ENCODE results near the gene ANO9. TPM values are rescaled to one million over a fixed set of nuclear protein-coding genes. Genes with fewer than 3 reads are reported as not detected.

Gene ANO9
- total RNA-seq, 1 donor from 2014 or later, result 1.9 TPM

DNA sequence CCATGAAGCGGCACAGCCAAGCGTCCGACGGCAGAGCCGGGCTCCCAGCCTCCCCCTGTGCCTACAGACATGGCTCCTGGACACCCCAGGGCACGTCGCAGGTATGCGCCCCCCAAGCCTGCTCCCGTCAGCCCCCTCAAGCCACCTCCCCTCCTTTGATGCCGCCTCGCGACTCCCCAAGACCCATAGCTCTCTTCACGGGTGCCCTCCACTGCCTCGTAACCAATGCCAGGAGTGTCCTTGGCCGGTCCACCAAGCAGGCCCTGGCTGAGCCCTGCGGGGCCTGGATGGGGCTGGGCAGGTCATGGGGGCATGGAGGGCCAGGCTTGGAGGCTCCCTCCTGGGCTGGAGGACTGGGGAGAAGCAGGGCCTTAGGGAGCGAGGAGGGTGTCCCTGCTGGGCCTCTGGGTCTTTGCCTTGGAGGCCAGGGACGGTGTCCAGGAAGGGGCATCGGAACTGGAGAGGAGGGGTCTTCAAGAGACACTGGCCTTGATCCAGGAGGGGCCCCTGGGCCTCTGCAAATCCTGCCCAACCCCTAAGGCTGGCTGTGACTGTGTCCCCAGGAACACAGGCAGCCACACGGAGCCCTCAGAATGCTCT, 9.2 kb downstream of the ANO9 start:
- Histone ChIP-seq H4K20me1 (ENCODE audit: insufficient read depth, low read length) (no peaks in the 10 kb centered on the region), H3K9ac (ENCODE audit: low read length) (no peak overlapping the region), H3K36me3 (ENCODE audit: insufficient read depth, low read length) (no peaks in the 10 kb centered on the region), H3K79me2 (ENCODE audit: insufficient read depth, low read length) (no peaks in the 10 kb centered on the region), H3K4me3 (ENCODE audit: insufficient read depth, low read depth, low read length) (no peak overlapping the region), H3K9me3 (ENCODE audit: insufficient read depth, low read depth, low read length) (peaks cover 4% of the 10 kb centered on the region), H2AFZ (ENCODE audit: low read depth, low read length) (no peak overlapping the region), H3K27me3 (ENCODE audit: insufficient read depth, low read length) (no peaks in the 10 kb centered on the region), H3K4me2 (ENCODE audit: low read length) (no peak overlapping the region), H3K4me1 (ENCODE audit: insufficient read depth, low read length) (no peaks in the 10 kb centered on the region), H3K27ac (ENCODE audit: low read depth, low read length) (no peak overlapping the region)
- FAIRE-seq (no peak), DNase-seq (ENCODE audit: low read depth) (no peak)
- Mint-ChIP-seq H3K27ac (ENCODE audit: unreplicated experiment) (no peak overlapping the region), H3K4me1 (ENCODE audit: low read depth, unreplicated experiment) (no peaks in the 10 kb centered on the region), H3K36me3 (ENCODE audit: low read depth, unreplicated experiment) (peaks cover 6% of the 10 kb centered on the region), H3K9me3 (ENCODE audit: unreplicated experiment) (peaks cover 2% of the 10 kb centered on the region), H3K4me3 (ENCODE audit: unreplicated experiment) (no peak overlapping the region), H3K27me3 (ENCODE audit: low read depth, unreplicated experiment) (peaks cover 4% of the 10 kb centered on the region)
- TF ChIP-seq, protein P1, sequence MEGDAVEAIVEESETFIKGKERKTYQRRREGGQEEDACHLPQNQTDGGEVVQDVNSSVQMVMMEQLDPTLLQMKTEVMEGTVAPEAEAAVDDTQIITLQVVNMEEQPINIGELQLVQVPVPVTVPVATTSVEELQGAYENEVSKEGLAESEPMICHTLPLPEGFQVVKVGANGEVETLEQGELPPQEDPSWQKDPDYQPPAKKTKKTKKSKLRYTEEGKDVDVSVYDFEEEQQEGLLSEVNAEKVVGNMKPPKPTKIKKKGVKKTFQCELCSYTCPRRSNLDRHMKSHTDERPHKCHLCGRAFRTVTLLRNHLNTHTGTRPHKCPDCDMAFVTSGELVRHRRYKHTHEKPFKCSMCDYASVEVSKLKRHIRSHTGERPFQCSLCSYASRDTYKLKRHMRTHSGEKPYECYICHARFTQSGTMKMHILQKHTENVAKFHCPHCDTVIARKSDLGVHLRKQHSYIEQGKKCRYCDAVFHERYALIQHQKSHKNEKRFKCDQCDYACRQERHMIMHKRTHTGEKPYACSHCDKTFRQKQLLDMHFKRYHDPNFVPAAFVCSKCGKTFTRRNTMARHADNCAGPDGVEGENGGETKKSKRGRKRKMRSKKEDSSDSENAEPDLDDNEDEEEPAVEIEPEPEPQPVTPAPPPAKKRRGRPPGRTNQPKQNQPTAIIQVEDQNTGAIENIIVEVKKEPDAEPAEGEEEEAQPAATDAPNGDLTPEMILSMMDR (IDR thresholded peaks at IDR 0.05; ENCODE audit: insufficient read depth, low read depth, low read length), result no peak
- TF ChIP-seq EZH2 (IDR thresholded peaks at IDR 0.05; ENCODE audit: insufficient read depth, low read length), result no peak

DNA sequence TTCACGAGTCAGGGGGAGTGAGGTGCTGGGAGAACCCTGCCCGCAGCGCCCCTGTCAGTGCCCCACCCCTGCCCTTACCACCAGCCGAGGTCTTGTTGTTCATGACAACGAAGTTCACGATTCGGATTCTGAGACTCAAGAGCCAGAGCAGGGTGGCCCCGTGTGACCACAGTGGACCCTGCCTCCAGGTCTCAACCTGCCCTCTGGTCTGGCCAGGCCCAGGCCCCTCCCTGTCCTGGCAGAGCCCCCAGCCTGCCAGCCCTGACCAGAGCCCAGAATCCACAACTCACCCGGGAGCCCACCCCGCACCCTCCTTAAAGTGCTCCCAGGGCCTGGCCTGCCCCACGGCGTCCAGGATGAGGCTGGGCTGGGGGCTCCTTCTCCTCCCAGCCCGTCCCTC, 9.9 kb downstream of the ANO9 start:
- no peak for DNase-seq (ENCODE audit: low read depth)
- no peaks in the 10 kb centered on the region for H3K79me2 ChIP-seq (ENCODE audit: insufficient read depth, low read length)
- no peak overlapping the region for H3K4me3 ChIP-seq (ENCODE audit: insufficient read depth, low read depth, low read length)
- no peak for FAIRE-seq
- H3K27me3 ChIP-seq (ENCODE audit: insufficient read depth, low read length), result no peaks in the 10 kb centered on the region
- H3K9me3 Mint-ChIP-seq (ENCODE audit: unreplicated experiment), result peaks cover 2% of the 10 kb centered on the region
- no peak overlapping the region for H3K27ac ChIP-seq (ENCODE audit: low read depth, low read length)
- H3K9ac ChIP-seq (ENCODE audit: low read length), result no peak overlapping the region
- H3K4me3 Mint-ChIP-seq (ENCODE audit: unreplicated experiment), result no peak overlapping the region
- no peak overlapping the region for H3K27ac Mint-ChIP-seq (ENCODE audit: unreplicated experiment)
- peaks cover 6% of the 10 kb centered on the region for H3K27me3 Mint-ChIP-seq (ENCODE audit: low read depth, unreplicated experiment)
- no peaks in the 10 kb centered on the region for H3K4me1 Mint-ChIP-seq (ENCODE audit: low read depth, unreplicated experiment)
- no peaks in the 10 kb centered on the region for H3K4me1 ChIP-seq (ENCODE audit: insufficient read depth, low read length)
- peaks cover 3% of the 10 kb centered on the region for H3K36me3 Mint-ChIP-seq (ENCODE audit: low read depth, unreplicated experiment)
- no peaks in the 10 kb centered on the region for H3K9me3 ChIP-seq (ENCODE audit: insufficient read depth, low read depth, low read length)
- no peaks in the 10 kb centered on the region for H3K36me3 ChIP-seq (ENCODE audit: insufficient read depth, low read length)
- H3K4me2 ChIP-seq (ENCODE audit: low read length), result no peak overlapping the region
- no peak for TF ChIP-seq EZH2 (IDR thresholded peaks at IDR 0.05; ENCODE audit: insufficient read depth, low read length)
- H2AFZ ChIP-seq (ENCODE audit: low read depth, low read length), result no peak overlapping the region
- no peaks in the 10 kb centered on the region for H4K20me1 ChIP-seq (ENCODE audit: insufficient read depth, low read length)

DNA sequence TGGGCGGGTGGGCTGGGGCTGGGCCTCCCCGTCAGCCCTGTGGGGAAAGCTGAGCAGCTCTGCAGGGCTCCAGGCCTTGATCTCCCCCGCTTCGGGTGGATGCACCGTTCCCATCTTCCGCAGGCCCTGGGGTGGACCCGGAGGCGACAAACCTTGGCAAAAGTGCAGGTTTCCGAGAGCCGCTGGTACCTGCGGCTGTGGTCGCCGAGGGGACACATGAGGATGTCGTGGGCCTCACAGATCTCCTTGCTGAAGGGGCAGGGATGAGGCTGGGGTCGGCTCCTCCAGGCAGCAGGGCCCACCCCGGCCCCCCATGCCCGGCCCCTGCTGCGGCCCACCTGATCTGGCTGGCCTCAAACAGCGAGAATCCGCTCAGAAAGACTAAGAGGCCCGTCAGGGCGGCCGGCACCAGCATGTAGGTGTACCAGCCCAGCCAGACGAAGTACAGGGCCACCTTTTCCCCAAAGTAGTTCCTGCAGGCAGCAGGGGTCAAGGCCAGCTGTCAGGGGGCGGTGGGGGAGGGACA, 11.8 kb downstream of the ANO9 start:
- Histone ChIP-seq H3K4me1 (ENCODE audit: insufficient read depth, low read length) (no peaks in the 10 kb centered on the region), H3K9me3 (ENCODE audit: insufficient read depth, low read depth, low read length) (no peaks in the 10 kb centered on the region), H3K79me2 (ENCODE audit: insufficient read depth, low read length) (no peaks in the 10 kb centered on the region), H3K4me3 (ENCODE audit: insufficient read depth, low read depth, low read length) (no peak overlapping the region), H3K27me3 (ENCODE audit: insufficient read depth, low read length) (peaks cover 7% of the 10 kb centered on the region), H3K27ac (ENCODE audit: low read depth, low read length) (no peak overlapping the region), H3K4me2 (ENCODE audit: low read length) (no peak overlapping the region), H4K20me1 (ENCODE audit: insufficient read depth, low read length) (no peaks in the 10 kb centered on the region), H3K9ac (ENCODE audit: low read length) (no peak overlapping the region), H3K36me3 (ENCODE audit: insufficient read depth, low read length) (no peaks in the 10 kb centered on the region), H2AFZ (ENCODE audit: low read depth, low read length) (no peak overlapping the region)
- Mint-ChIP-seq H3K9me3 (ENCODE audit: unreplicated experiment) (no peaks in the 10 kb centered on the region), H3K27me3 (ENCODE audit: low read depth, unreplicated experiment) (peaks cover 9% of the 10 kb centered on the region), H3K27ac (ENCODE audit: unreplicated experiment) (no peak overlapping the region), H3K36me3 (ENCODE audit: low read depth, unreplicated experiment) (peaks cover 2% of the 10 kb centered on the region), H3K4me3 (ENCODE audit: unreplicated experiment) (no peak overlapping the region), H3K4me1 (ENCODE audit: low read depth, unreplicated experiment) (no peaks in the 10 kb centered on the region)
- no peak for DNase-seq (ENCODE audit: low read depth)
- TF ChIP-seq, protein P1 (IDR thresholded peaks at IDR 0.05; ENCODE audit: insufficient read depth, low read depth, low read length), result no peak
- no peak for TF ChIP-seq EZH2 (IDR thresholded peaks at IDR 0.05; ENCODE audit: insufficient read depth, low read length)
- no peak for FAIRE-seq
